ENCODE data around the gene CT45A5.
"Not testable (repeated sequence)": the region's sequence is repeated elsewhere in the genome, so short reads cannot be mapped to it uniquely, and the experiment has no call there.

The CT45A5 gene, protein sequence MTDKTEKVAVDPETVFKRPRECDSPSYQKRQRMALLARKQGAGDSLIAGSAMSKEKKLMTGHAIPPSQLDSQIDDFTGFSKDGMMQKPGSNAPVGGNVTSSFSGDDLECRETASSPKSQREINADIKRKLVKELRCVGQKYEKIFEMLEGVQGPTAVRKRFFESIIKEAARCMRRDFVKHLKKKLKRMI

DNA sequence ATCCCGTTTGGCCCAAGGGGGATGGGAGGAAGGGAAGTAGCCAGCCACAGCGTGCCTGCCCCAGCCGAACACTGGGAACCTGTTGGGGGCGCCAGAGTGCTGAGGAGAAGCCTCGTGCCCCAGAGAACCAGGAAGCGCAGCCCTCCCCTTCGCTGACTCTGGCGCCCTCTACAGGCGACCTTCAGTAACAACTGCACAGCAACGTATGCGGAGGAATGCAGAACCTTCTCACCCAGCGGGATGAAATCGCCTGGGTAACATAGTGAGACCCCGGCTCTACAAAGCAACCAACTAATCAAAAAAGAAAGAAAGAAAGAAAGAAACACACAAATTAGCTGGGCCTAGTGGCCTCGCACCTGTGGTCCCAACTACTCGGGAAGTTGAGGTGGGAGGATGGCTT is at the start of gene CT45A5:
Gene CT45A5 (minus strand): TSS at position 101 of the 400 bp plus-strand sequence. CDS start 3,774 bp downstream, outside the sequence.
- not testable (repeated sequence) for DNase-seq

DNA sequence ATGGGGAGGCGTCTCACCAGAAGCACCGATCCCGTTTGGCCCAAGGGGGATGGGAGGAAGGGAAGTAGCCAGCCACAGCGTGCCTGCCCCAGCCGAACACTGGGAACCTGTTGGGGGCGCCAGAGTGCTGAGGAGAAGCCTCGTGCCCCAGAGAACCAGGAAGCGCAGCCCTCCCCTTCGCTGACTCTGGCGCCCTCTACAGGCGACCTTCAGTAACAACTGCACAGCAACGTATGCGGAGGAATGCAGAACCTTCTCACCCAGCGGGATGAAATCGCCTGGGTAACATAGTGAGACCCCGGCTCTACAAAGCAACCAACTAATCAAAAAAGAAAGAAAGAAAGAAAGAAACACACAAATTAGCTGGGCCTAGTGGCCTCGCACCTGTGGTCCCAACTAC is 34.6 kb upstream of the CT45A5 start, which contains the start of gene CT45A2:
Gene CT45A2 (minus strand): TSS at position 101 of the 400 bp plus-strand sequence. CDS start 3,747 bp downstream, outside the sequence.
- not testable (repeated sequence) for DNase-seq

DNA sequence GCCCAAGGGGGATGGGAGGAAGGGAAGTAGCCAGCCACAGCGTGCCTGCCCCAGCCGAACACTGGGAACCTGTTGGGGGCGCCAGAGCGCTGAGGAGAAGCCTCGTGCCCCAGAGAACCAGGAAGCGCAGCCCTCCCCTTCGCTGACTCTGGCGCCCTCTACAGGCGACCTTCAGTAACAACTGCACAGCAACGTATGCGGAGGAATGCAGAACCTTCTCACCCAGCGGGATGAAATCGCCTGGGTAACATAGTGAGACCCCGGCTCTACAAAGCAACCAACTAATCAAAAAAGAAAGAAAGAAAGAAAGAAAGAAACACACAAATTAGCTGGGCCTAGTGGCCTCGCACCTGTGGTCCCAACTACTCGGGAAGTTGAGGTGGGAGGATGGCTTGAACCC is 17.4 kb upstream of the CT45A5 start, which contains the start of gene CT45A6:
Gene CT45A6 (minus strand): TSS at position 101 of the 400 bp plus-strand sequence. CDS start 3,794 bp downstream, outside the sequence.
- not testable (repeated sequence) for DNase-seq

DNA sequence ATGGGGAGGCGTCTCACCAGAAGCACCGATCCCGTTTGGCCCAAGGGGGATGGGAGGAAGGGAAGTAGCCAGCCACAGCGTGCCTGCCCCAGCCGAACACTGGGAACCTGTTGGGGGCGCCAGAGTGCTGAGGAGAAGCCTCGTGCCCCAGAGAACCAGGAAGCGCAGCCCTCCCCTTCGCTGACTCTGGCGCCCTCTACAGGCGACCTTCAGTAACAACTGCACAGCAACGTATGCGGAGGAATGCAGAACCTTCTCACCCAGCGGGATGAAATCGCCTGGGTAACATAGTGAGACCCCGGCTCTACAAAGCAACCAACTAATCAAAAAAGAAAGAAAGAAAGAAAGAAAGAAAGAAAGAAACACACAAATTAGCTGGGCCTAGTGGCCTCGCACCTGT is 17.2 kb downstream of the CT45A5 start, which contains the start of gene CT45A3:
Gene CT45A3 (minus strand): TSS at position 101 of the 400 bp plus-strand sequence. CDS start 3,747 bp downstream, outside the sequence.
- not testable (repeated sequence) for DNase-seq

DNA sequence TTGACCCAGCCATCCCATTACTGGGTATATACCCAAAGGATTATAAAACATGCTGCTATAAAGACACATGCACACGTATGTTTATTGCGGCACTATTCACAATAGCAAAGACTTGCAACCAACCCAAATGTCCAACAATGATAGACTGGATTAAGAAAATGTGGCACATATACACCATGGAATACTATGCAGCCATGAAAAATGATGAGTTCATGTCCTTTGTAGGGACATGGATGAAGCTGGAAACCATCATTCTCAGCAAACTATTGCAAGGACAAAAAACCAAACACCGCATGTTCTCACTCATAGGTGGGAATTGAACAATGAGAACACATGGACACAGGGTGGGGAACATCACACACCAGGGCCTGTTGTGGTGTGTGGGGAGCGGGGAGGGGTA is 40.6 kb downstream of the CT45A5 start:
- not testable (repeated sequence) for DNase-seq

DNA sequence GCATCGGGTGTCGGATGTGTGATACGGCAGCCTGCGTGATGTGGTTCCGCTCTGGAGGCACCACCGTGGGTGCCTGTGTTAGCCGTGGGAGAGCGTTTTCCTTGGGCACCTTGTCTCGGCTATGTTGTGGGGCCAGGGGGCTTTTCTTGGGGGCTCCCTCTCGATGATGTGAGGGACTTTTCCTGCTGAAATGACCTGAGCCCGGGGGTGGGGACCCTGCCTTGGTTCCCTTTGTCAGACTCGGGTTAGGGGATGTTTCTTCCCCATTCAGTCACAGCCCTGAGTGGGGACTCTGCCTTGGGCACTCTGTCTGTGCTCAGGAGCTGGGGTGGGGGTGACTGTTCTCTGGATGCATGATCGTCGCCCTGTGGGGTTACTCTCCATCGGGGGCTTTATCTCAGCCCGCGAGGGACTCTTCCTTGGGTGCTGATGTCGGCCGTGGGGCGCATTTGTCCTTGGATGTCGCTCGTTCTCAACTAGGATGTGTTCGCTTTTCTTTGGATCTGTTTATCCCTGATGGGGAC is 44.0 kb downstream of the CT45A5 start:
- DNase-seq = no peak

DNA sequence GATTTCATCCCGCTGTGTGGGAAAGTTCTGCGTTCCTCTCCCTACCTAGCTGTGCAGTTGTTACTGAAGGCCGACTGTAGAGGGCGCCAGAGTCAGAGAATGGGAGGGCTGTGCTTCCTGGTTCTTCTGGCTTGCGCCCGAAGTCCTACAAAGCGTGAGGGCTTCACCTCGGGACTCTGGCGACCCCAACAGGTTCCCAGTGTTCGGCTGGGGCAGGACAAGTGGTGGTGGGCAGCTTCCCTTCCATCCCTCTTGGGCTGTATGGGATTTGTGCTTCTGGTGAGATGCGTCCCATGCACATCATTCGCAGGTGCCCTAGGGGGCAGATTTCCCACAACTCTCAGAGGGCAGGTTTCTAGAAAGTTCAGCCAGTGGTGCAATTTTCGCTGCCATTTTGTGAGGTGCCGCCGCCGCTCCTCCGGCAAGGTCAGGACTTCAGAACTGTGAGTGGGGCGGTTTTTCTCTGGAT is 44.6 kb downstream of the CT45A5 start:
- DNase-seq = no peak

DNA sequence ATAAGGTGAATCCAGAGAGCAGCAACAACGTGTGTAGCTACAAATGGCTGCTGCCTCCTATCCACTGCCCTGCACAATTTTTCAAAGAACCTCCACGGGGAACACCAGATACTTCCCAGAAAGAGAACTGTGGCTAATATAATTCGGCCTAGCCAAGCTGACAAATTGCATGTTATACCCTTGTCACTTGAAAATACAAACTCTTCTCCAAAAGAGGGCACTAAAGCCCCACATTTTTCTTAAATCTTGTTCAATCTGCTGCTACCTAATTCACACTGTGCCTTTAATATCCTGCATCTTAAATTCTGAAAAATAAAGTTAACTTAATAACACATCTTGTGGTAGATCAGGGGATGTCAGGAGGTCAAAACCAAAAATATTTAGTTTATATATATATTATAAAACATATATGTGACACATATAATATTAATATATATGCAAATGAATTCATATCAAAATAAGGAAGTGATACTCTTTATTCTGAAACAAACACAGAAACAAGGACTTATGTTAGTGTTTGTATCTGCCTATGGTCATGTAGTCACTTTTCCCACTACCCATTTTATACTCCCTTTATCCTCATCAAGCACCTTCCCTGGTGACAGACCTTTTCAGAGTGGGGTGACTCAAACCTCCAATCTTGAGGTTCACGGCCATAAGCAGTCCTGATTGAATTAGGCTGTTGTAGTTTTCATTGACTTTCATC is 47.8 kb downstream of the CT45A5 start:
- DNase-seq = no peak

DNA sequence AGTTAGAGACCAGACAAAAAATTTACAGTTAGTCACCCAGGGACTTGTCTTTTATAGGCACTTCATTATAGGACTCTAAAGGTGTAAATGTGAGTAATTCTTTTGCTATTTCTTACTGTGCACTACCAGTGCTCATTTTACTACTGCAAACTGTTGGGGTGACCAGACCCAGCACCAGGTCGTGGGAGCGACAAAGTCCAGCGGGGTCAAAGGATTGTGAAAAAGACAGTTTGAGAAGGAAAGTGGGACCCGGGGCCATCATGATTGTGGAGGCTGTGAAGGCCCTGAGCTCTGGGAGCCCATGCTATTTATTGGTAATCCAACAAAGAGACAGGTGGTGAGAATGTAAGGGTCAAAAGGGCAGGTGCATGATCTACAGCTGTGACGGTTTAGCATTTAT is 50.6 kb downstream of the CT45A5 start:
- DNase-seq = not testable (repeated sequence)
